OCI-LY7 (cell line): ENCODE results near the gene KLF11. TPM values are rescaled to one million over a fixed set of nuclear protein-coding genes. Genes with fewer than 3 reads are reported as not detected.

Experiments
- BruUV-seq: library from RNA; stranded (reverse); fragments of 400-500 nt; replicated peaks from 2 replicates; lab custom pipeline; 2021; lab: Mats Ljungman, UMichigan
- CTCF ChIA-PET: fragments of 300-600 bp; sonication (Branson Sonifier 250); formaldehyde crosslinking; loops from one replicate; lab custom pipeline; 2022; ENCODE audit warnings: antibody characterized with exemption; ENCODE audit not compliant: unreplicated experiment; lab: Charles Lee
- POLR2A ChIA-PET: fragments of 300-600 bp; sonication (Branson Sonifier 250); formaldehyde crosslinking; loops from one replicate; lab custom pipeline; 2022; ENCODE audit warnings: antibody characterized with exemption; lab: Charles Lee
- DNase-seq: peaks from one replicate; pipeline ENCODE4 v3.0.0-alpha.2; 2015; ENCODE audit warnings: low spot score
- H2AFZ ChIP-seq: fragments of 200-600 bp; sonication (generic), shearing (Covaris generic); 2 replicates; pipeline ENCODE4 v1.6.1; 2014; ENCODE audit warnings: mild to moderate bottlenecking, antibody characterized with exemption, low read length, moderate library complexity
- H3K27ac ChIP-seq: fragments of 200-600 bp; sonication (generic); 2 replicates; pipeline ENCODE4 v1.5.1; 2014; ENCODE audit warnings: mixed run types, low read depth, mild to moderate bottlenecking, moderate library complexity, low read length, inconsistent platforms; ENCODE audit not compliant: poor library complexity, severe bottlenecking
- H3K36me3 ChIP-seq: fragments of 200-600 bp; sonication (generic); 2 replicates; pipeline ENCODE4 v1.6.1; 2014; ENCODE audit warnings: mild to moderate bottlenecking, antibody characterized with exemption, low read length, moderate library complexity, mixed read lengths; ENCODE audit not compliant: insufficient read depth
- H3K4me1 ChIP-seq: fragments of 200-600 bp; sonication (generic); 2 replicates; pipeline ENCODE4 v1.5.1; 2014; ENCODE audit warnings: mild to moderate bottlenecking, low read length; ENCODE audit not compliant: insufficient read depth, poor library complexity, severe bottlenecking
- H3K4me2 ChIP-seq: fragments of 200-600 bp; sonication (generic); 2 replicates; pipeline ENCODE4 v1.6.1; 2014; ENCODE audit warnings: mild to moderate bottlenecking, low read length
- H3K4me3 ChIP-seq: fragments of 200-600 bp; sonication (generic); 2 replicates; pipeline ENCODE4 v1.5.1; 2014; ENCODE audit warnings: mild to moderate bottlenecking, low read depth, low read length; ENCODE audit not compliant: poor library complexity, severe bottlenecking
- H3K79me2 ChIP-seq: fragments of 200-600 bp; sonication (generic); 2 replicates; pipeline ENCODE4 v1.6.1; 2016; ENCODE audit warnings: low read depth, mild to moderate bottlenecking, low read length, moderate library complexity, mixed read lengths; ENCODE audit not compliant: insufficient read depth
- H3K9me2 ChIP-seq: fragments of 200-600 bp; sonication (generic); 2 replicates; pipeline ENCODE4 v1.6.1; 2016; ENCODE audit warnings: mild to moderate bottlenecking, low read length, mixed read lengths; ENCODE audit not compliant: insufficient read depth
- H3K9me3 ChIP-seq: fragments of 200-600 bp; sonication (generic); 2 replicates; pipeline ENCODE4 v1.6.1; 2014; ENCODE audit warnings: mild to moderate bottlenecking, mixed run types, low read length, mixed read lengths
- H4K20me1 ChIP-seq: fragments of 200-600 bp; sonication (generic); 2 replicates; pipeline ENCODE4 v1.6.1; 2014; ENCODE audit warnings: mild to moderate bottlenecking, antibody characterized with exemption, low read length, moderate library complexity, mixed read lengths; ENCODE audit not compliant: insufficient read depth
- CTCF ChIP-seq: fragments of 200-600 bp; sonication (generic); conservative IDR thresholded peaks from 2 replicates; pipeline ENCODE4 v1.5.1; 2014; ENCODE audit warnings: mild to moderate bottlenecking, antibody characterized with exemption, low read length, moderate library complexity, mixed read lengths
- EZH2phosphoT487 ChIP-seq: fragments of 200-600 bp; sonication (generic); IDR thresholded peaks from 2 replicates; pipeline ENCODE4 v1.6.1; 2018; ENCODE audit warnings: low read depth, borderline replicate concordance, mild to moderate bottlenecking, mixed run types, antibody characterized with exemption, low read length, moderate library complexity, mixed read lengths
- intact Hi-C: fragments of 100-400 bp; cut with micrococcal nuclease; formaldehyde crosslinking; loops from one replicate; pipeline ENCODE4 v1.10.0; 2022; ENCODE audit not compliant: unreplicated experiment
- total RNA-seq, 2 experiments: library from RNA; depleted of rRNA in 1 of 2; stranded (reverse); fragments of >200 nt in 1 of 2; shearing (Covaris generic) in 1 of 2; gene quantifications; 2 replicates each; pipeline ENCODE4 v1.2.3, GENCODE V29; 2014 to 2022

Gene KLF11
- total RNA-seq, 2 experiments from 2014 or later = 6.5 to 14.9 TPM

GRCh38 chr2:10047616-10048500 is 4.5 kb downstream of the KLF11 start:
- H3K4me1 ChIP-seq = peaks cover 8% of the 10 kb centered on the region
- CTCF ChIA-PET = interaction anchor here (0.7 to 1.1 kb wide), 2 partner anchors 35 to 63 kb away, joined by 3 read pairs; no protein-coding TSS in a partner anchor
- no peaks in the 10 kb centered on the region for H4K20me1 ChIP-seq

GRCh38 chr2:10048501-10049171 is 5.3 kb downstream of the KLF11 start:
- no peaks in the 10 kb centered on the region for H4K20me1 ChIP-seq
- BruUV-seq = no TSS peak

More at GRCh38 chr2:10047616-10048500, 4.5 kb downstream of the KLF11 start:
- POLR2A ChIA-PET = interaction anchor here (0.6 kb wide), 1 partner anchor 42 kb away, joined by 3 read pairs; no protein-coding TSS in a partner anchor
- BruUV-seq = no TSS peak
- TF ChIP-seq EZH2phosphoT487 = no peak
- DNase-seq = no peak
- Histone ChIP-seq H3K4me2 (no peak overlapping the region), H3K9me2 (no peaks in the 10 kb centered on the region), H2AFZ (no peak overlapping the region), H3K79me2 (no peaks in the 10 kb centered on the region; the same call in 1 of the 2 replicates), H3K4me3 (no peak overlapping the region), H3K27ac (no peak overlapping the region), H3K36me3 (peaks cover 23% of the 10 kb centered on the region; the same call in 1 of the 2 replicates), H3K9me3 (no peaks in the 10 kb centered on the region)
- intact Hi-C loops = loop anchor here (1.0 to 10.0 kb wide), 5 partner anchors 63 to 493 kb away; partner anchors contain the start of genes ADAM17 and ODC1

More at GRCh38 chr2:10048501-10049171, 5.3 kb downstream of the KLF11 start:
- H2AFZ ChIP-seq = no peak overlapping the region
- TF ChIP-seq EZH2phosphoT487 (no peak), CTCF (peak; percentile 94)
- H3K36me3 ChIP-seq = peaks cover 31% of the 10 kb centered on the region; the same call in 1 of the 2 replicates
- no peaks in the 10 kb centered on the region; the same call in 1 of the 2 replicates for H3K79me2 ChIP-seq
- no peak overlapping the region for H3K4me2 ChIP-seq
- peak; percentile 64 for DNase-seq
- ChIA-PET POLR2A (interaction anchor here (0.6 to 0.7 kb wide), 5 partner anchors 41 to 622 kb away, joined by 3 read pairs; no protein-coding TSS in a partner anchor), CTCF (interaction anchor here (1.1 kb wide), 1 partner anchor 64 kb away, joined by 3 read pairs; no protein-coding TSS in a partner anchor)
- H3K9me3 ChIP-seq = no peaks in the 10 kb centered on the region
- peaks cover 8% of the 10 kb centered on the region for H3K4me1 ChIP-seq
- no peak overlapping the region for H3K4me3 ChIP-seq
- H3K27ac ChIP-seq = no peak overlapping the region
- intact Hi-C loops = loop anchor here (1.0 to 10.0 kb wide), 5 partner anchors 64 to 494 kb away; partner anchors contain the start of genes ADAM17 and ODC1
- H3K9me2 ChIP-seq = no peaks in the 10 kb centered on the region
